Breast epithelium (tissue), 4 donors: ENCODE results near the gene HAUS6. TPM values are rescaled to one million over a fixed set of nuclear protein-coding genes. Genes with fewer than 3 reads are reported as not detected.
A peak's percentile ranks its signal among the peaks of the same experiment; 100 is the strongest.

Source experiments
- DNase-seq, 2 donors: peaks; one replicate each; pipeline ENCODE4 v3.0.0-alpha.2; 2019; ENCODE audit warnings: low spot score in 2 of 2
- H3K27ac ChIP-seq, 2 donors: fragments of 200-600 bp; sonication (generic) in 1 of 2; one replicate each; pipeline ENCODE4 v1.5.1; 2016 to 2019; ENCODE audit warnings: mild to moderate bottlenecking in 1 of 2
- H3K27me3 ChIP-seq, 2 donors: fragments of 200-600 bp; sonication (generic) in 1 of 2; one replicate each; pipeline versions ENCODE4 v1.5.1 to v1.6.0; 2017 to 2019; ENCODE audit warnings: control low read depth in 1 of 2, mild to moderate bottlenecking in 1 of 2
- H3K36me3 ChIP-seq: fragments of 200-600 bp; one replicate; pipeline ENCODE4 v1.5.1; 2019
- H3K4me1 ChIP-seq, 2 donors: fragments of 200-600 bp; sonication (generic); one replicate each; pipeline ENCODE4 v1.5.1; 2016 to 2019; ENCODE audit warnings: control low read depth in 1 of 2
- H3K4me3 ChIP-seq, 3 donors: fragments of 200-600 bp; sonication (generic); 1 replicate in 2 of 3; 2 replicates in 1 of 3; pipeline ENCODE4 v1.5.1; 2016 to 2019; ENCODE audit warnings: mild to moderate bottlenecking in 3 of 3, moderate library complexity in 2 of 3
- H3K9me3 ChIP-seq, 2 donors: fragments of 200-600 bp; sonication (generic) in 1 of 2; one replicate each; pipeline ENCODE4 v1.5.1; 2016 to 2019; ENCODE audit warnings: control low read depth in 1 of 2
- POLR2A ChIP-seq: fragments of 450-650 bp; IDR thresholded peaks from one replicate; pipeline ENCODE4 v1.6.1; 2016; ENCODE audit warnings: antibody characterized with exemption, mild to moderate bottlenecking, moderate library complexity
- POLR2AphosphoS5 ChIP-seq, 3 donors: sonication (generic); formaldehyde crosslinking; IDR thresholded peaks; one replicate each; pipeline ENCODE4 v1.6.1; 2017; ENCODE audit warnings: antibody characterized with exemption in 3 of 3
- intact Hi-C: fragments of 100-400 bp; cut with DNase I; formaldehyde crosslinking; loops from one replicate; pipeline ENCODE4 v1.15.1; 2023; ENCODE audit warnings: low total_unique reads
- total RNA-seq, 3 donors: library from RNA; depleted of rRNA; stranded (reverse); fragments of >200 nt; gene quantifications; one replicate each; pipeline ENCODE4 v1.1.0, GENCODE V29; 2016
- TF ChIP-seq, protein P1 (sequence below), 3 donors: fragments of 450-650 bp; IDR thresholded peaks; one replicate each; pipeline ENCODE4 v1.5.1; 2016 to 2017; ENCODE audit warnings: antibody characterized with exemption in 3 of 3, mild to moderate bottlenecking in 3 of 3, moderate library complexity in 3 of 3

HAUS6 gene
- total RNA-seq, 3 donors from 2014 or later, result 8.5 to 14.0 (median 10.5) TPM

DNA sequence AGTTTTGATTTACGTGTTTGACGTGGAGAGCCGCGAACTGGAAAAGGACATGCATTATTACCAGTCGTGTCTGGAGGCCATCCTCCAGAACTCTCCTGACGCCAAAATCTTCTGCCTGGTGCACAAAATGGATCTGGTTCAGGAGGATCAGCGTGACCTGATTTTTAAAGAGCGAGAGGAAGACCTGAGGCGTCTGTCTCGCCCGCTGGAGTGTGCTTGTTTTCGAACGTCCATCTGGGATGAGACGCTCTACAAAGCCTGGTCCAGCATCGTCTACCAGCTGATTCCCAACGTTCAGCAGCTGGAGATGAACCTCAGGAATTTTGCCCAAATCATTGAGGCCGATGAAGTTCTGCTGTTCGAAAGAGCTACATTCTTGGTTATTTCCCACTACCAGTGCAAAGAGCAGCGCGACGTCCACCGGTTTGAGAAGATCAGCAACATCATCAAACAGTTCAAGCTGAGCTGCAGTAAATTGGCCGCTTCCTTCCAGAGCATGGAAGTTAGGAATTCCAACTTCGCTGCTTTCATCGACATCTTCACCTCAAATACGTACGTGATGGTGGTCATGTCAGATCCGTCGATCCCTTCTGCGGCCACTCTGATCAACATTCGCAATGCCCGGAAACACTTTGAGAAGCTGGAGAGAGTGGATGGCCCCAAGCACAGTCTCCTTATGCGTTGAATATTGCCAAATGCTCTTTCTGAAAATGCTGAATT is 52.6 kb downstream of the HAUS6 start:
- Histone ChIP-seq H3K4me1 (no peaks in the 10 kb centered on the region), H3K4me3 (peak overlapping the region; percentile 89 to 95 (median 91)), H3K9me3 (no peaks in the 10 kb centered on the region), H3K27me3 (no peaks in the 10 kb centered on the region), H3K36me3 (no peaks in the 10 kb centered on the region), H3K27ac (peak overlapping the region; percentile 99)
- DNase-seq, result no peak
- no peak for TF ChIP-seq POLR2A
- TF ChIP-seq, protein P1, sequence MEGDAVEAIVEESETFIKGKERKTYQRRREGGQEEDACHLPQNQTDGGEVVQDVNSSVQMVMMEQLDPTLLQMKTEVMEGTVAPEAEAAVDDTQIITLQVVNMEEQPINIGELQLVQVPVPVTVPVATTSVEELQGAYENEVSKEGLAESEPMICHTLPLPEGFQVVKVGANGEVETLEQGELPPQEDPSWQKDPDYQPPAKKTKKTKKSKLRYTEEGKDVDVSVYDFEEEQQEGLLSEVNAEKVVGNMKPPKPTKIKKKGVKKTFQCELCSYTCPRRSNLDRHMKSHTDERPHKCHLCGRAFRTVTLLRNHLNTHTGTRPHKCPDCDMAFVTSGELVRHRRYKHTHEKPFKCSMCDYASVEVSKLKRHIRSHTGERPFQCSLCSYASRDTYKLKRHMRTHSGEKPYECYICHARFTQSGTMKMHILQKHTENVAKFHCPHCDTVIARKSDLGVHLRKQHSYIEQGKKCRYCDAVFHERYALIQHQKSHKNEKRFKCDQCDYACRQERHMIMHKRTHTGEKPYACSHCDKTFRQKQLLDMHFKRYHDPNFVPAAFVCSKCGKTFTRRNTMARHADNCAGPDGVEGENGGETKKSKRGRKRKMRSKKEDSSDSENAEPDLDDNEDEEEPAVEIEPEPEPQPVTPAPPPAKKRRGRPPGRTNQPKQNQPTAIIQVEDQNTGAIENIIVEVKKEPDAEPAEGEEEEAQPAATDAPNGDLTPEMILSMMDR (IDR thresholded peaks at IDR 0.05), result no peak
- no peak for TF ChIP-seq POLR2AphosphoS5 (IDR thresholded peaks at IDR 0.05)
- intact Hi-C loops, result no loop called here

DNA sequence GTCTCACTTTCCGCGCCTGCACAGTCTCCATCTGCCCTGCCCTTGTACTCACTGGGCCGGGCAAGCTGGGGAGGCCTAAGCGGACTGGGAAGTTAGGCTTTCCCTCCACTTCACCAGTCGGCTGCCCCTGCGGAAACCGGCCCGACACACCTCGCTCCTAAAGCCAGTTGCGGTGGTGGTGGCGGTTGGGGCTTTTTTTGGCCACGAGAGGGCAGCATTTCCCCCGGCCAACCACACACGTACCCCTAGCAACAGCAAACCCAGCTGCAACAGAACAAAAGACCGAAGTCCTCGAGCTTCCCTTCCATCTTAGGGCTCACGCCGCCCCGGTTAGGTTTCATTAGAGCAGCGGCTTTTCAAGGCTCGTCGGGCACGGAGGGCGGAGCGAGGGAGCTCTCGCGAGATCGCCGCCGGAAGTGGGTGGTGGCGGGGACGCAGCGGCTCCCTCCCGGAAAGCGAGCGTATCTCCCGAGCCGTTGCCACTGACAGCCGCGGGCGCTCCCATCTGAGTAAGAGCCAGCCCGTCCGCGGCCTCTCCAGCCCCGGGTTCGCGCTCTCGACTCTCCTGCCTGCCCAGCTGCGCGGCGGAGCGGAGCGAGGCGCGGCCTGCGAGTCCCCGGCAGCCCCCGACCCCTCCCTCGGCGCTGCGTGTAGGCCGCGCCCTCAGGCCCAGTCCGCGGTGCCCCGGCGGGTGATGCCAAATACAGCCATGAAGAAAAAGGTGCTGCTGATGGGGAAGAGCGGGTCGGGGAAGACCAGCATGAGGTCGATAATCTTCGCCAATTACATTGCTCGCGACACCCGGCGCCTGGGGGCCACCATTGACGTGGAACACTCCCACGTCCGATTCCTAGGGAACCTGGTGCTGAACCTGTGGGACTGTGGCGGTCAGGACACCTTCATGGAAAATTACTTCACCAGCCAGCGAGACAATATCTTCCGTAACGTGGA is 53.5 kb downstream of the HAUS6 start, which contains the start of gene RRAGA:
Gene RRAGA, plus strand, starts transcription at position 462 of the 951 bp plus-strand sequence. Its CDS starts 233 bp downstream, at position 695.
- TF ChIP-seq, protein P1 (IDR thresholded peaks at IDR 0.05), result peak; percentile 67 to 94 (median 91)
- TF ChIP-seq POLR2A (no peak), POLR2AphosphoS5 (IDR thresholded peaks at IDR 0.05) (peak; percentile 75 to 89 (median 79))
- Histone ChIP-seq H3K4me3 (peak within 1 kb of the TSS; percentile 89 to 95 (median 91)), H3K9me3 (no peaks in the 10 kb centered on the region), H3K4me1 (no peaks in the 10 kb centered on the region), H3K27me3 (no peaks in the 10 kb centered on the region), H3K36me3 (no peaks in the 10 kb centered on the region), H3K27ac (peak within 1 kb of the TSS; percentile 99)
- peak; percentile 89 to 93 for DNase-seq
- intact Hi-C loops, result no loop called here

DNA sequence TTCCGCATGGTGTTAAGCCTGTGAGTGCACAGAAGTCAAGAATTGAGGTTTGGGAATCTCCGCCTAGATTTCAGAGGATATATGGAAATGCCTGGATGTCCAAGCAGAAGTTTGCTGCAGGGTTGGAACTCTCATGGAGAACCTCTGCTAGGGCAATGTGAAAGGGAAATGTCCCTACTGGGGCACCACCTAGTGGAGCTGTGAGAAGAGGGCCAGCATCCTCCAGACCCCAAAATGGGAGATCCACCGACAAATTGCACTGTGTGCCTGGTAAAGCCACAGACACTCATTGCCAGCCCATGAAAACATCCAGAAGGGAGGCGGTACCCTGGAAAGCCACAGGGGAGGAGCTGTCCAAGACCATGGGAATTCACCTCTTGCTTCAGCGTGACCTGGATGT is 66.1 kb downstream of the HAUS6 start:
- Histone ChIP-seq H3K27me3 (no peaks in the 10 kb centered on the region), H3K36me3 (no peaks in the 10 kb centered on the region), H3K9me3 (no peaks in the 10 kb centered on the region), H3K4me3 (no peak overlapping the region), H3K27ac (no peak overlapping the region), H3K4me1 (no peaks in the 10 kb centered on the region)
- no peak for DNase-seq
- intact Hi-C loops, result no loop called here
- TF ChIP-seq POLR2AphosphoS5 (IDR thresholded peaks at IDR 0.05), result no peak
- no peak for TF ChIP-seq POLR2A
- TF ChIP-seq, protein P1 (IDR thresholded peaks at IDR 0.05), result no peak

DNA sequence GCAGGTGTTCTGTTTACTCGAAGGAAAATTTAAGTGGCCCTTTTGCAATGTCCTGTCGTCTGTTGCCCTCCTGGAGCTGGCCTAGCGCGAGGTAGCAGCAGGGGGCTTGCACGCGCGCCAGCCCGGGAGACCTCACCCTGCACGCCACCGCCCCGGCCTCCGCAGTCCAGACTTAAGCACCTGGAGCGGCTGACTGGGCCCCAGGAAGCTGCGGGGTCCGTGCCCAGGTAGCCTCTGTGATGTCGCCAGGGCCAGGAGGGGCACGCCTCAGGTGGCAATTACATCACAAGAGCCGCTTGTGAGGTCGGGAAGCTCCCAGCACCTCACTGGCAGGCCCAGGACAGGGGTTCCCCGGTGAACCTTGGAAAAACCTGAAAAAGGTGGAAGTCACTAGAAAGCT is 69.7 kb downstream of the HAUS6 start, which contains the start of gene SAXO1:
Gene SAXO1, minus strand, starts transcription at position 195 of the 400 bp plus-strand sequence. CDS start 301 bp downstream, outside the sequence.
- no peaks in the 10 kb centered on the region for H3K27me3 ChIP-seq
- intact Hi-C loops, result no loop called here
- no peaks in the 10 kb centered on the region for H3K36me3 ChIP-seq
- no peak within 1 kb of the TSS for H3K27ac ChIP-seq
- H3K4me1 ChIP-seq, result no peaks in the 10 kb centered on the region
- H3K4me3 ChIP-seq, result no peak within 1 kb of the TSS
- no peak for TF ChIP-seq POLR2A
- TF ChIP-seq, protein P1 (IDR thresholded peaks at IDR 0.05), result no peak
- TF ChIP-seq POLR2AphosphoS5 (IDR thresholded peaks at IDR 0.05), result no peak
- DNase-seq, result no peak
- no peaks in the 10 kb centered on the region for H3K9me3 ChIP-seq
